Fibroblast of the aortic adventitia (primary cell): ENCODE data around the gene SCIMP. TPM values are rescaled to one million over a fixed set of nuclear protein-coding genes. Genes with fewer than 3 reads are reported as not detected.

ENCODE experiments used
- DNase-seq: peaks from one replicate; pipeline ENCODE4 v3.0.0-alpha.2; 2010; ENCODE audit warnings: low read depth
- H3K4me3 ChIP-seq: 2 replicates; pipeline ENCODE4 v1.5.1; 2011; ENCODE audit warnings: low read depth, mild to moderate bottlenecking, control low read depth, low read length, moderate library complexity
- CTCF ChIP-seq: IDR thresholded peaks from 2 replicates; pipeline ENCODE4 v1.5.1; 2011; ENCODE audit warnings: mild to moderate bottlenecking, low read length, control low read depth, inconsistent platforms; ENCODE audit not compliant: insufficient read depth
- total RNA-seq: library from RNA; depleted of rRNA; stranded (reverse); fragments of >200 nt; gene quantifications from 2 replicates; pipeline ENCODE4 v1.2.3, GENCODE V29; 2012; ENCODE audit warnings: low replicate concordance

Gene SCIMP
- total RNA-seq, 1 donor = not detected

GRCh38 chr17:5203908-5204294 is 30.8 kb downstream of the SCIMP start:
- TF ChIP-seq CTCF = no peak
- DNase-seq = peak; percentile 78
- no peak overlapping the region for H3K4me3 ChIP-seq

- H3K4me3 ChIP-seq = no peak overlapping the region
- no peak for TF ChIP-seq CTCF
- no peak for DNase-seq
These were observed 31.3 kb downstream of the SCIMP start for GRCh38 chr17:5203178-5203907.

DNA sequence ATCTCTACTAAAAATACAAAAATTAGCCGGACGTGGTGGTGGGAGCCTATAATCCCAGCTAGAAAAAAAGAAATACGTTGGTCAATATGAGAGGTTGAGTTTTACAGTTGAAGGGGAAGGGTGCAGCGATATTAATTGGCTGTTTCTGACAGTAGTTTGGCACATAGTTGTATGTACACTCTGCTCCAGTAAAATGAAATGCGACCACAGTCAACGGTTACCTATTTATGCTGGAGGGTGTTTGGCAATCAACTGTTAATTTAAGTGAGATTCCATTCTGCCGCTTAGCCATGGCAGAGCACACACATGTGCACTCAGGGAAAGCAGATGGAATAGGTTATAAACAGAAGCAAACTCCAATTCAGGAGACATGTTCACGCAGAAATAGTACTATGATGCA is 33.6 kb downstream of the SCIMP start:
- no peak overlapping the region for H3K4me3 ChIP-seq
- DNase-seq = no peak
- TF ChIP-seq CTCF = no peak

GRCh38 chr17:5200360-5200759 is 34.3 kb downstream of the SCIMP start:
- H3K4me3 ChIP-seq = no peak overlapping the region
- no peak for TF ChIP-seq CTCF
- DNase-seq = no peak

DNA sequence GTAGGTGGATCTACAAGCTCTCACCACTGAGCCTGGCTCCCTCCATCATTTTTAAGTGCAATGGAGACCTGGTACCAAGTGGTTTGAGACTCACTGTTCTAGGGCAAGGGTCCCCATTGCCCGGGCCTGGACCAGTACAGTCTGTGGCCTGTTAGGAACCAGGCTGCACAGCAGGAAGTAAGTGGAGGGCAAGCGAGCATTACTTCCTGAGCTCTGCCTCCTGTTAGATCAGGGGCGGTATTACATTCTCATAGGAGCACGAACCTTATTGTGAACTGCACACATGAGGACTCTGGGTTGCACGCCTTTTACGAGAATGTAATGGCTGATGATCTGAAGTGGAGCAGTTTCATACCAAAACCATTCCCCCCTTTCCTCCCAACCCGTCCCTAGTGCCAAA is 36.2 kb downstream of the SCIMP start:
- no peak overlapping the region for H3K4me3 ChIP-seq
- no peak for TF ChIP-seq CTCF
- no peak for DNase-seq

- peak; percentile 29 for DNase-seq
- H3K4me3 ChIP-seq = no peak overlapping the region
- no peak for TF ChIP-seq CTCF
These were observed 40.3 kb downstream of the SCIMP start for GRCh38 chr17:5194346-5194745.
